Measurements from ENCODE around the gene PARP3. TPM values are rescaled to one million over a fixed set of nuclear protein-coding genes. Genes with fewer than 3 reads are reported as not detected.

The PARP3 gene
- total and polyA plus RNA-seq, 9 of the 15 experiments (the other 6 are each of a cell fraction or from before 2014, with no cell fraction given) = 0.46 to 6.6 (median 4.5) TPM

DNA sequence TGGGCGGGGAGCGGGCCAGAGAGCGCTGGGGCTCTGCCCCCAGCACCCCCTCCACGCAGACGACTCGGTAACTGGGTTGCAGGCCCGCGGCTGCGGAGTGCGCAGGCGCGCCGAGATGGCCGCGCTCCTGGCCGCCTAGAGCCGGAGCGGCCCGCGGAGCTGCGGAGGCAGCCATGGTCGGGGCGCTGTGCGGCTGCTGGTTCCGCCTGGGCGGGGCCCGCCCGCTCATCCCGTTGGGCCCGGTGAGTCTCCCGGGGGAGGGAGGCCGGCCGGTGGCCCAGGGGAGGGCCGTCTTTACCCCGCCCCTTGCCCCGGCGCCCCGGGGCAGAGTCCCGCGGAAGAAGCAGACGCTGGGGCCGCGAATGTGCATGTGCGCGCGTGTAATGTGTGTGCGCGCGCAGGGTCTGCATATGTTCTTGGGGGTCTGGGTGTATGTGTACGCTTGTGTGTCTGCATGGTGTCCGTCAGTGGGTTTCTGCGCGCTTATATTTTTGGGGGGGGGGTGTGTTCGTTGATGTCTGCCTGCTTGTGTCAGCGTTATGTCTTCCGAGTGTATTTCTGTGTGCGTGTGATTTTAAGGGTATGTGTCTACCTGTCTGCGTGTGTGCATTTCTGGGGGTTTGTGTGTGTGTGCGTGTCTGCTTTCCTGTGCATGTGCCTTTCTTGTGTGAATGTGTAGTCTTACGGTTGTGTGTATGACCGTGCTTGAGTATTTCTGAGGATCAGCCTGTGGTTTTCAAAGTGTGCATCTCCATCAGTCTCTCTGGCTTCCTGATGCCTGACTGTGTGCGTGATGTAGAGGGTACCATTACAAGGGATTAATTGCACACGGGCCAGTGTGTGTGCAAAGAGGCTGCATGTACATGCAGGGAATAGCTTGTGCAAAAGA lies 33.0 kb downstream of the PARP3 start, which contains the start of gene ABHD14A (continued):
- TF ChIP-seq, protein P1, sequence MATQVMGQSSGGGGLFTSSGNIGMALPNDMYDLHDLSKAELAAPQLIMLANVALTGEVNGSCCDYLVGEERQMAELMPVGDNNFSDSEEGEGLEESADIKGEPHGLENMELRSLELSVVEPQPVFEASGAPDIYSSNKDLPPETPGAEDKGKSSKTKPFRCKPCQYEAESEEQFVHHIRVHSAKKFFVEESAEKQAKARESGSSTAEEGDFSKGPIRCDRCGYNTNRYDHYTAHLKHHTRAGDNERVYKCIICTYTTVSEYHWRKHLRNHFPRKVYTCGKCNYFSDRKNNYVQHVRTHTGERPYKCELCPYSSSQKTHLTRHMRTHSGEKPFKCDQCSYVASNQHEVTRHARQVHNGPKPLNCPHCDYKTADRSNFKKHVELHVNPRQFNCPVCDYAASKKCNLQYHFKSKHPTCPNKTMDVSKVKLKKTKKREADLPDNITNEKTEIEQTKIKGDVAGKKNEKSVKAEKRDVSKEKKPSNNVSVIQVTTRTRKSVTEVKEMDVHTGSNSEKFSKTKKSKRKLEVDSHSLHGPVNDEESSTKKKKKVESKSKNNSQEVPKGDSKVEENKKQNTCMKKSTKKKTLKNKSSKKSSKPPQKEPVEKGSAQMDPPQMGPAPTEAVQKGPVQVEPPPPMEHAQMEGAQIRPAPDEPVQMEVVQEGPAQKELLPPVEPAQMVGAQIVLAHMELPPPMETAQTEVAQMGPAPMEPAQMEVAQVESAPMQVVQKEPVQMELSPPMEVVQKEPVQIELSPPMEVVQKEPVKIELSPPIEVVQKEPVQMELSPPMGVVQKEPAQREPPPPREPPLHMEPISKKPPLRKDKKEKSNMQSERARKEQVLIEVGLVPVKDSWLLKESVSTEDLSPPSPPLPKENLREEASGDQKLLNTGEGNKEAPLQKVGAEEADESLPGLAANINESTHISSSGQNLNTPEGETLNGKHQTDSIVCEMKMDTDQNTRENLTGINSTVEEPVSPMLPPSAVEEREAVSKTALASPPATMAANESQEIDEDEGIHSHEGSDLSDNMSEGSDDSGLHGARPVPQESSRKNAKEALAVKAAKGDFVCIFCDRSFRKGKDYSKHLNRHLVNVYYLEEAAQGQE (IDR thresholded peaks at IDR 0.05; ENCODE audit: borderline replicate concordance) = peak; percentile 68
- TF ChIP-seq, protein P1 (CRISPR knock-in tag; IDR thresholded peaks at IDR 0.05; ENCODE audit: low read depth) = 0 out of 2 replicates have a peak, but pooled peaks have one; percentile 20
- TF ChIP-seq, protein P2, sequence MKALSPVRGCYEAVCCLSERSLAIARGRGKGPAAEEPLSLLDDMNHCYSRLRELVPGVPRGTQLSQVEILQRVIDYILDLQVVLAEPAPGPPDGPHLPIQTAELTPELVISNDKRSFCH (CRISPR knock-in tag; IDR thresholded peaks at IDR 0.05) = no peak
- TF ChIP-seq, protein P2 (tag; IDR thresholded peaks at IDR 0.05) = no peak
- TF ChIP-seq LEF1 (IDR thresholded peaks at IDR 0.05) (no peak), ELK1 (CRISPR knock-in tag; IDR thresholded peaks at IDR 0.05) (no peak), ZNF384 (IDR thresholded peaks at IDR 0.05; ENCODE audit: low read depth, low read length) (no peak), HDGF (IDR thresholded peaks at IDR 0.05) (peak; percentile 87; the same call in 1 of the 2 replicates), NFYB (IDR thresholded peaks at IDR 0.05; ENCODE audit: extremely low read depth, insufficient read length) (no peak), CCNT2 (IDR thresholded peaks at IDR 0.05; ENCODE audit: borderline replicate concordance, extremely low read depth, insufficient read length, low read depth, low read length) (peak; percentile 60), ZNF764 (CRISPR knock-in tag; IDR thresholded peaks at IDR 0.05; ENCODE audit: low read depth) (no peak), HCFC1 (IDR thresholded peaks at IDR 0.05; ENCODE audit: low read depth, low read length) (peak; percentile 10; the same call in 1 of the 2 replicates)
- TF ChIP-seq, protein P3, sequence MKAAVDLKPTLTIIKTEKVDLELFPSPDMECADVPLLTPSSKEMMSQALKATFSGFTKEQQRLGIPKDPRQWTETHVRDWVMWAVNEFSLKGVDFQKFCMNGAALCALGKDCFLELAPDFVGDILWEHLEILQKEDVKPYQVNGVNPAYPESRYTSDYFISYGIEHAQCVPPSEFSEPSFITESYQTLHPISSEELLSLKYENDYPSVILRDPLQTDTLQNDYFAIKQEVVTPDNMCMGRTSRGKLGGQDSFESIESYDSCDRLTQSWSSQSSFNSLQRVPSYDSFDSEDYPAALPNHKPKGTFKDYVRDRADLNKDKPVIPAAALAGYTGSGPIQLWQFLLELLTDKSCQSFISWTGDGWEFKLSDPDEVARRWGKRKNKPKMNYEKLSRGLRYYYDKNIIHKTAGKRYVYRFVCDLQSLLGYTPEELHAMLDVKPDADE (conservative IDR thresholded peaks at IDR 0.05; ENCODE audit: control insufficient read depth, low read depth, low read length) = 0 out of 2 replicates have a peak, but pooled peaks have one; percentile 53
- TF ChIP-seq, protein P4, sequence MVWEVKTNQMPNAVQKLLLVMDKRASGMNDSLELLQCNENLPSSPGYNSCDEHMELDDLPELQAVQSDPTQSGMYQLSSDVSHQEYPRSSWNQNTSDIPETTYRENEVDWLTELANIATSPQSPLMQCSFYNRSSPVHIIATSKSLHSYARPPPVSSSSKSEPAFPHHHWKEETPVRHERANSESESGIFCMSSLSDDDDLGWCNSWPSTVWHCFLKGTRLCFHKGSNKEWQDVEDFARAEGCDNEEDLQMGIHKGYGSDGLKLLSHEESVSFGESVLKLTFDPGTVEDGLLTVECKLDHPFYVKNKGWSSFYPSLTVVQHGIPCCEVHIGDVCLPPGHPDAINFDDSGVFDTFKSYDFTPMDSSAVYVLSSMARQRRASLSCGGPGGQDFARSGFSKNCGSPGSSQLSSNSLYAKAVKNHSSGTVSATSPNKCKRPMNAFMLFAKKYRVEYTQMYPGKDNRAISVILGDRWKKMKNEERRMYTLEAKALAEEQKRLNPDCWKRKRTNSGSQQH (CRISPR knock-in tag; IDR thresholded peaks at IDR 0.05) = peak; percentile 81; the same call in 1 of the 2 replicates
